HG02970 (cell line): ENCODE measurements around the gene RPTOR.

ENCODE experiments used
- ATAC-seq: cut with Tn5 transposase; IDR thresholded peaks from one replicate; pipeline ENCODE4 v1.9.1; 2021; ENCODE audit warnings: mild to moderate bottlenecking, moderate library complexity, moderate number of reproducible peaks; ENCODE audit not compliant: unreplicated experiment, low FRiP score

Gene RPTOR

DNA sequence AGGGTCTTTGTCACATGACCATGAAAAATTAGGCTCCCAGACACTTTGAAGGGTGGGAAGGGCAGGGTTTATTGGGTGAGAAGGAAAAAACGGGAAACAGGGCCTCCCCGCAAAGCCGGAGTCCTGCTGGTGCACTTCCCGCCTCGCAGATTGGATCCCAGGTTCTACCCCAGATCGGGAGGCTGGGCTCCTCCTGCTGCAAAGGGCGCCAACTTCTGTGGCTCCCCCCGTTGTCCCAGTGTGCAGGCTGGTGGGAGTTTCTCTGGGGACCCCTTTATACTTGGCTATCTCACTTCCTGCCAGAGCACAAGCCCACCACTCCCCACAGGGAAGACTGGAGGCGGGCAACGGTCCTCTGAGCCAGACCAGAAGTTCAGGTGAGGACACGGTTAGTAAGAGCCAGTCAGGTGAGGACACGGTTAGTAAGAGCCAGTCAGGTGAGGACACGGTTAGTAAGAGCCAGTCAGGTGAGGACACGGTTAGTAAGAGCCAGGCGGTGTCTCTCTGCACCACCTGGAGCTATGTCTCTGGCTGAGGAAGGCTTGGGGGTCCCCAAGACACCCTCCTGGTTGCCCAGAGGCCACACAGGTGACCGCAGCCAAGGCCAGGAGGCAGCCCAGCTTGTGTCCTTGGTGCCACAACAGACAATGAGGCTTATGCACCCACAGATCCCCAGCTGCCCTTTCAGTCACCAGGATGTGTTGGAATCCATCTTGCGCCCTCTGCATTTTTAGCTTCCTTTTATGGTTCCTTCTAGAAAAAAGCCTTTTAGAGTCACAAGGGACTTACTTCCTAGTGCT, 398.9 kb downstream of the RPTOR start:
- no peak for ATAC-seq

DNA sequence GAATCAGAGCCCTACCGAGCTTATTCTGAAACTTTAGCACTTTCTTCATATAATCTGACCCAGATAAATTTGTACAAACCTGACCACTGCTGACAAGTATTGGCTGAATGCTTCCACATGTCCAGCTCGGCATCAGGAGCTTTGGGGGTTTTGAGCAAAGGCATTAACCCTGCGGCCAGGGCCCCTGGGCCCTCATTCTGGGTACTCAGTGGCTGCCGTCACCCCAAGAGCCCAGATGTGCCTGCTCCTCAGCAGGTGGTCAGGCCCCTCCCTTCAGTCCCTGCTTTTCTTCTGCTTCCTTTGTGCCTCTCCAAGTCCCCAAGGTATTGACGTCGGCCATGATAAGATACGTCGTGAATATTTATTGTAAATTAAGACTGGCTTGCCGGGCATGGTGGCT, 399.7 kb downstream of the RPTOR start:
- ATAC-seq: no peak

DNA sequence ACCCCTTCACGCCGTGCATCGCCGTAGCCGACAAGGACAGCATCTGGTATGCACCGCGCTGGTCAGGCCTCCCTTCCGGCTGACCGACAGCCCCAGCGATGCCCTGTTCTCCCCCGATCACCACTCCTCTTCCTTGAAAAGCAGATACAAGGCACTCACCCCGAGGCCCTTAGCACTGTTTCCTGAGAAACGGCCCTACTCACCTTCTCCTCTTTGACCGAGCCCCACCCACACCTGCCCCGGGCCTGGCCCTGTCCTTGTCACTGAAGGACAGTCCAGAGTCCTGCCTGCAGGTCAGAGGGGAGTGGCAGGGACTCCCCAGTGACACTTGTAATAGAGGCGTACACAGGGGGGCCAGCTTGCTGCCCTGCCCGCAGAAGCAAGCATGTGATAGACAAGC, 401.1 kb downstream of the RPTOR start:
- ATAC-seq: no peak

DNA sequence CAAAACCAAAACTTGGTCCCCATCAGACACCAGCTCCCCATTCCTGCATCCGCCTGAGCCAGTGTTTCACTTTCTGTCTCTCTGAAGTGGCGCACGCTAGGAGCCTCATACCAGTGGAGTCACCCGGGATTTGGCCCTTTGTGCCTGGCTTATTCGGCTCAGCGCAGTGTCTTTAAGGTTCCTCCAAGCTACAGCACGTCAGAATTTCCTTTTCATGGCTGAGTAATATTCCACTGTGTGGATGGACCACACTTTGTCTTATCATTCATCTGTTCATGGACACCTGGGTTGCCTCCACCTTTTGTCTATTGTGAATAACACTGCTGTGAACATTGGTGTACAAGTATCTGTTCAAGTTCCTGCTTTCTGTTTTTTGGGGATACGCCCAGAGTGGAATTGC, 401.8 kb downstream of the RPTOR start:
- ATAC-seq: no peak

DNA sequence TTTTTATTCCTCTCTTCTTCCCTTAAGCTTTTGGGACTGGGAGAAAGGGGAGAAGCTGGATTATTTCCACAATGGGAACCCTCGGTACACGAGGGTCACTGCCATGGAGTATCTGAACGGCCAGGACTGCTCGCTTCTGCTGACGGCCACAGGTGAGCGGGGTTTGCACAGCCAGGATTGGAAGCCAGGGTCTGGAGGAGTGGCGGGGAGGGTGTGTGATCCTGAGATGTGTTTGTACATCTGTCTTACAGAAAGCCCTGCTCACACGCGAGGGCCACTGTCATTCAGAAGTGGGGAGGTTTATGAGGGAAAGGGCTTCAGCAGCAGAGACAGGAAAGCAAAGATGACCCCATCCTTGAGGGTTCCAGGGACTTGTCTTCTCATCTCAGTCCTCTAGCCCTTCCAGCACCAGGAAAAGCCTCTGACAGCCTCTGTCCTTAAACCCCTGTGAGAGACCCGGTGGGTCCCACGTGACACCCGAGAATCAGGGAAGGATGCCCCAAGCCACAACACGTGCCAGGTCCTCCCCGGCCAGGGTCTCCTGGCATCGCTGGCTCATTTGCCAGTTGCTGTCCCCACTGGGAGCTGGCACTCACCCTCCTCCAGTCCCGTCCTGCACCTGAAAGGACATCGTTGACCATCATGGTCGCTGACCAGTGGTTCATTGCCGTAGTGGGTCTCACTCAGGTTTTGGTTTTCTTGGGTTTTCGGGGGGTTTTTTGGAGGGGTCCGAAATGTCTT, 402.7 kb downstream of the RPTOR start:
- no peak for ATAC-seq

DNA sequence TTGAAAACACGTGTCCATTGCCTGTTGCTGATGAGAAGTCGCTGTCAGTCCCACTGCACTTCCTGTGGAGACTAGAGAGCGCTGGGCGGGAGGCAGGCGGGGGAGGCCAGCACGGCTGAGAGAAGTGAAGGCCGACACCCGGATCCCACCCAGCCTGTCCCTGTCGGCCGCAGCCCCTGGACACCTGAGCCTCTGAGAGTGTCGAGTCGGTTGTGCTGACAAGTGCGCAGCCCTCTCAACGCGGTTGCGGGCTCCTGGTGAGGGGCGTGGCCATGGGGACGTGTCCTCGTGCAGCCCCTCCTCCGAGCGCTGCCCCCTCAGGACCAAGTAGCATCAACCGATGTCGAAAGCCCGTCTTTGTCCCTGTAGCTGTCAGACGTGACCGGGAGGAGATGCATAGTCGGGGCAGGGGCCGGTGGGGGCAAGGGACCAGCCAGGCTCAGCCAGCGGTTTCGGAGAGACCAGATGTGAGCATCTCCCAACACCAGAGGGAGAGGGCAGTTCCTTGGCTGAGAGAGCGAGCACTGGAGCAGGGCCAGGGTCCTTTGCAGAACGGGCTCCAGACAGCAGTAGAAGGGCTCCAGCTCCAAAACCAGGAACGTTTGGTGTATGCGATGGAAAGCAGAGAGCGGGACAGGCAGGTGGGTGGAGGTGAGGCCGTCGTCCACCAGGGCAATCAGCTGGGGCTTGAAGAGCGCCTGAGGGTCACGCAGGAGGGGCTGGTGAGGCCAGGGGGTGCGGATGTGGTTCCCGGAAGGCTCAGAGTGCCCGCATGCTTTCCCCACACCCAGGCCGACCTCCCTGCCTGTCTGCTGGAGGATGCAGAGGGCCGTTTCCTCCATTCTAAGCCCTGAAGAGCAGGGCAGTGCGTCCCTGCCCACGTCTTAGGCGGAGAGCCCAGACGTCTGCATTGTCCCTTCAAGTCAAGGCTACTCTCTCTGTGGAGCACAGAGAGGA, 403.7 kb downstream of the RPTOR start:
- ATAC-seq: no peak

DNA sequence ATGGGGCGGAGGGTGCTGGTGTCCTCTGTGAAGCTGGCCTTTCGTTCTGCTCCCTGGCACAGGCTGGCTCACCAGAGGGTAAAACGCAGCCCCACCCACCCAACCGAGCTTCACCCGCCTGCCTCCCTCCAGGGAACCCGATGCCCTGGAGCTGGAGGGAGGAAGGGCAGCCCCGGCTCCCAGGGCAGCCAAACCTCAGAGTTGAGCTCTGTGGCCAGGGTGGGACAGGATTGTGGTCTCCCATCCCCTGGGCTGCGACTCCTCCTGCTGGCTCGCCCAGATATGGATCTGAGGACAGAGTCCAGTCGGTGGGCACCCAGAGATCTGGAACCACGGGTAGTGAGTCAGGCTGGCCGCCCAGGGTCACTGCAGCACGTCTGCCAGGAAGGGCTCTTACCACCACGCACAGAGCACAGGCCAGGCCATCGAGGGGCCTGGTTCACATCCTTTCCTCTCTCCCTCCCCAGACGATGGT, 404.4 kb downstream of the RPTOR start:
- ATAC-seq: no peak

DNA sequence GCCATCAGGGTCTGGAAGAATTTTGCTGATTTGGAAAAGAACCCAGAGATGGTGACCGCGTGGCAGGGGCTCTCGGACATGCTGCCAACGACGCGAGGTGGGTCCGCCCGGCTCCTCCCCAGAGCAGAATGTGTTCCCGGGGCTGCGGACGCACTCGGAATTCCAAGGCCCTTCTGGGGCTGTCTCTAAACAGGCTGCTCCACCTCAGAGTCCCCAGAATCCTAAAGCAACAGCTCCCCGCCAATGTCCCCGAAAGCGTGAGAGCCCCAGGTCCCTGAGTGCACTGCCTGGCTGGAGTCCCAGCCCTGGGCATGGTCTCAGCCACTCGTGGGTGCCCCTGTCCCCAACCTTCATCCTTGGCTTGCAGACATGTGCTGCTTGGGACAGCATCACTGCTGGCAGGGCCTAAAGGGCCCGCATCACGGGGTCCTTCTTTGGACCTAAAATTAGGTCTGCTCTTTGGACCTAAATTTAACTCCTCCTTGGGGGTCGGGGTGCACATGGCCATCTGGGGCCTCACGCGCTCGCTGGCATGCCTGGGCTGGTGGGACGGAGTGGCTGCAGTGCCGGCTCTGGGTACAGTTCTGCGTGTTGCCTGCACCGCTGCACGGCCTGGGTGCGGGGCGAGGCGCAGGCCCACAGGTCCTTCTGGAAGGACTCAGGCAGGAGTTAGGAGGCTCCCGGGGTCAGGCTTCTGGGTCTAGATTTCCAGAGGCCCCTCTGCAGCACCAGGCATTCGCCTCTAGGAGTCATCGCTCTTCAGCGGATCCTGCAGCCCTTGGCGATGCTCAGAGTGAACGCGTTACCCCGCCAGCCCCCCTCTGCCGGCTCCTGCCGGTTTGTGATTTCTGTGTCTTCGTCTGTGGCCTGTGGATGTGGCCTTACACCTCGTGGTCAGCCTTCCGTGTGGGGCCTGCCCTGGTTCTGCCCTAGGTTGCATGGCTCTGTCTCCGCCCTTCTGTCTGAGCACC, 405.1 kb downstream of the RPTOR start:
- ATAC-seq: no peak

DNA sequence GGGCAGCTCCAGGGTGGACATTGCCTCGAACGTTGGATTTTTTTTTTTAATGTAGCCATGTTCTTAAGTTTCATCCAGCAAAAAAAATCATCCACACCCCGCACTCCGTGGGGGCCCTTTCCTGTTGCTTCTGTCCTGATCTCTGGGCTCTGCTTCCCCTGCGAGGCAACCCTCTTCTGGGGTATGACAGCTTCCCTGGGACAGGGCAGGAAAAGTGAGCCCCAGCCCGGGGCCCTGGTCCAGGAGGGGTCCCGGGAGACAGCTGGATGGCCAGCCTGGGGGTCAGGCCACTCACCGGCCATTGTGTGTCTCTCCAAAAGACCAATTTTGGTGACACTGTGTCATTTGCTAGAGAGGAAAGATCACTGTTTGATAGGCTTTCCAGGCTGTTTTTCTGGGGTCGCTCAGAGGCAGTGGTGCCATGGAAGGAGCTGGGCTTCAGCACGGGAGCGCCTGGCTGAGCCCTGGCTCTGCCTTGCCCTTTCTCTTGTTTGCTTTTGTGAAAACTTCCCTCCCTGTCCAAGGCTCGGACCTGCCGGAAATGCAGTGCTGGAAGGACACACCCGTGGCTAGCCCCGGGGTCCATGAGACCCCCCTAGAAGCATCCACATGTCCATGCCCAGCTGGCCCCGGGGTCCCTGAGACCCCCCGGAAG, 406.0 kb downstream of the RPTOR start:
- no peak for ATAC-seq

DNA sequence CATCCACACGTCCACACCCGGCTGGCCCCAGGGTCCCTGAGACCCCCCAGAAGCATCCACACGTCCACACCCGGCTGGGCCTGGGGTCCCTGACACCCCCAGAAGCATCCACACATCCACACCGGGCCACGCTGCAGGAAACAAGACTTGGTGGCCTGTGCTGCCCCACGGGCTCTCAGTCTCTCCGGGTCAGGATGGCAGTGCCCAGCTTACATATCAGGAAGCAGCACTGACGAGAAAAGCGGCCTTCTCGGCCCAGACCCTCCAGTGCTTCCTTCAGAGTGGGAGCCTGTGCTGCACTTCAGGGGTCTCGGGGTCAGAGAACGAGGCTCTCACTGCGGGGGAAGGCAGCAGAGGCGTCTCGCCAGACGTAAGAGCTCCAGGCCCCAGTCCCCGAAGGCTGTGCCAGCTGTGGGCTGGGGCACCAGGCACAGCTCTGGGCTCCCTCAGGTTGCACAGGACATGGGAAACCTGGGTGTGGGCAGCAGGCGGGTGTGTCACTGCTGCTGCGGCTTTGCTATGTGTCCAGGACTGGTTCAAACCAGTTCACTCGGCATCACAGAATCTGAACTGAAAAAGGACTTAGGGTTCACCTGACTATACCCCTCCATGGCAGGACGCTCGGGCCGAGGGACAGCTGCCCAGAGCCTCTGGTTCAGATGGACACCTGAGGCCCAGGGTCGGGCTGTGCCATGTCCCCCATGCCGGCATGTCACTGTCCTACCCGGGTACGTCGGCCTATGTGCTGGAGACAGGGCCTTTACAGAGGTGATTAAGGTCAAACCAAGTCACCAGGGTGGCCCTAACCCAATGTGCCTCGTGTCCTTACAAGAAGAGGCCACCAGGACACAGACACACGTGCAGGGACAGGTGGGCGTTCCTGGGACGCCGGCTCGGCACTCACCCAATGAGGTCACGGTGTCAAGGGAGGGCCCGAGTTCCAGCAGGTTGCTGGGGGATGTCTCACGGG, 406.8 kb downstream of the RPTOR start:
- no peak for ATAC-seq

DNA sequence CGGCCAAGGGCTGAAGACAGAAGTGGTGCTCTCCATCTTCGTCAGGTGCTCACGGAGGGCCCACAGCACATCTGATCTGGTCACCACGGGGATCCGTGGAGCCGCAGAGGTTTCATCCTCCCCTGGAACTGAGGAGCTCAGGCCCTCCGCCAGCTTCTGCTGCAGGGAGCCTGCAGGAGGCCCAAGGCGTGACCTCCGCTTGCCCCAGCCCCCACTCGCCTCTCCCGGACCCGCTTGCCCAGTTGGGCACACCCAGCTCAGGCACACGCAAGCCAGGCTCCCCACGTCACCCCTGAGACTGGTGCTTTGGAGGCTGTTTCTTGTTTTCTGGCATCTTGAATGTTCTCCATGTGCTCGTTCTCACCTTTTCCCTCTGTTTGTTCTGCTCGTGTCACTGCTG, 407.7 kb downstream of the RPTOR start:
- no peak for ATAC-seq

DNA sequence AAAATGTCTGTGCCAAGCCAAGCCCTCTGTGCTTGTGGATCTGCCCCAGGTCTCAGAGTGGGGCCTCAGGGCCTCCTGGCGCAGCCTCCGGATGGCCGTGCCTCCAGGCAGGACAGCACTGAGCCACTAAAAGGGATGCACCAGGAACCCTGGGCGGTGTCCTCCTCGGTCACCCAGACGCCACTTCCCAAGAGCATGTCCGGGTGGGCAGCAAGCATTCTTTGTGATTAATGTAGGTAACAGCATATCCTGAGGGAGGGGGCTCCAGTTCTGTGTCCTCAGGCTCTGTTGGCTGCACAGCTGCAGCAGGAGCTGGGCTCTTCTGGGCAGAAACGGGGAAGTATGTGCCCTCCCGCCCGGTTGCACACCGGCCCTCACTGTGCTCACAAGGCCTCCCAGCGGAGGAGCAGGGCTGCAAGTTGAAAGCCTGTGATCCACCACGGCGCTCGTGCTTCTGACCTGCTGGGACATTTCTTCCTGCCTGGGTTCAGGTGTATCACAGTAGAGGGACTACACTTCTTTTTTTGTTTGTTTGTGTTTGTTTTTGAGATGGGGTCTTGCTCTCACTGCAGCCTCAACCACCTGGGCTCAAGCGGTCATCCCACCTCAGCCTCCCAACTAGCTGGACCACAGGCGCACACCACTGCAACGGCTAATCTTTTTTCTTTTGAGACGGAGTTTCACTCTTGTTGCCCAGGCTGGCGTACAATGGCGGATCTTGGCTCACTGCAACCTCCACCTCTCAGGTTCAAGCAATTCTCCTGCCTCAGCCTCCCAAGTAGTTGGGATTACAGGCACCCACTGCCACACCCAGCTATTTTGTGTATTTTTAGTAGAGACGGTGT, 409.1 kb downstream of the RPTOR start:
- ATAC-seq: no peak

DNA sequence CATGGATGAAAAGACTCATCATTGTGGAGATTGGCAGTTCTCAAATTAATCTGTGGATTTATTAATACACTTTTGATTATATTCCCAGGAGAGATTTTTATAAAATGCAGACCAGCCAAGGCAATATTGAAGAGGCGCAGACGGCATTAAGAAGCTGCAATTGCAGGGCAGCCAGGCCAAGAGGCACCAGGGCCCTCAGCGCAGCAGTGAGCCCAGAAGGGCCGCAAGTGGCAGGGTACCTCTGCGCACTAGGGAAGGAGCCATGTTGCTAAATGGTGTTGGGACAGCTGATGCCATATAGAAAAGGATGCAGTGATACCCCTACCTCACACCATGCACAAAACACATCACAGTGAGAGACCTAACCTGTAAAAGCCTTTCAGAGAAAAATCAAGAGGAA, 410.4 kb downstream of the RPTOR start:
- ATAC-seq: no peak

DNA sequence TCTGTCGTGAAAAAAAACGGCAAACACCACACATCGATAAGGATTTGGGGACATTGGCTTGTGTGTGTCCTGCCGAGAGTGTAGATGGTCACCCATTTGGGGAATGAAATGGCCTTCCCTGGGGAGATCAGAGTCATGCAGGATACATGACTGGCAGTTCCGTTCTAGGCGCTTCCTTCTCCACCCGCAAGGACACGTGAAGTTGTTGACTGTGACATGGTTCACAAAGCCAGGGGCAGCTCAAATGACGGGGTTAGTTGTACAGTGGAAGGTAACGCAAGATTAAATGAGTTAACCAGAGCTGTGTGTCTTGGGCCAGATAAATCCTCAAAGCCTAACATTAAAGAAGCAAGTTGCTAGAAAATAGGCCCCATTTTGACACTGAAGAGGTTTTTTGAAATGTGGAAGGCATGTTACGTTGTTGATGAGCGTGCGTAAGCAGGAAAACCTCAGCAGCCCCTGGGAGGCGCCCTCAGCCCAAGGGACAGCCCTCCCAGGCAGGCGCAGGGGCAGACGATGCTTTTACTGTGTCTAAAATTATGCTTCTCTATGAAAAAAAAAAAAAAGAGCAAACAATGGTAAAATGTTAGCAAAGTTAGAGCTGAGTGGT, 411.1 kb downstream of the RPTOR start:
- no peak for ATAC-seq

DNA sequence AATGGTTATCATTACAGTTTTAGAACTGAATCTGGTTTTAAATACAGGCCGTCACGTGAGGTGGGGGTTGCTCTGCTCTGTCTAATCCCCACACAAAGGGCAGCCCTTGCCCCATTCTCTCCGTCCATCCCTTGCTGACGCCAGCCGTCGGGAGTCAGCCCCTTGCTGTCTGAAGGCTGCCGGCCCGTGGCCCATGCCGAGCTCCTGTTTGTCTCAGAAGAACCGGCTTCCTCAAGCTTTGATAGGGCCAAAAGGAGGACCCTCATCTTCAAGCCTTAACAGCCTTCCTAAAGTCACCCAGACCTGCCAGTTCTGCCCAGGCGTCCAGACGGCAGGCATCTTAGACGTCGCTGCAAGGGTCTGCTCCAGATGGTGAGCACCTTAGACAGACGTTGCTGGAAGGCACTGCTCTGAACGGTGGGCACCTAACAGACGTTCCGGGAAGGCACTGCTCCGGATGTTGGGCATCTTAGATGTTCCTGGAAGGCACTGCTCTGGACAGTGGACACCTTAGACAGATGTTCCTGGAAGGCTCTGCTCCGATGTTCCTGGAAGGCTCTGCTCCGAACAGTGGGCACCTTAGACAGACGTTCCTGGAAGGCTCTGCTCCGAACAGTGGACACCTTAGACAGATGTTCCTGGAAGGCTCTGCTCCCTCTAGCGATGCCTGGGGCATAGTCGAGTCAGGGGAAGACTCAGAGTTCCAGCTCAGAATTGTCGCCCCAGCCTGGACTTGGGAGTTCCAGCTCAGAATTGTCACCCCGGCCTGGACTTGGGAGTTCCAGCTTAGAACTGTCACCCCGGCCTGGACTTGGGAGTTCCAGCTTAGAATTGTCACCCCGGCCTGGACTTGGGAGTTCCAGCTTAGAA, 411.9 kb downstream of the RPTOR start:
- ATAC-seq: no peak

DNA sequence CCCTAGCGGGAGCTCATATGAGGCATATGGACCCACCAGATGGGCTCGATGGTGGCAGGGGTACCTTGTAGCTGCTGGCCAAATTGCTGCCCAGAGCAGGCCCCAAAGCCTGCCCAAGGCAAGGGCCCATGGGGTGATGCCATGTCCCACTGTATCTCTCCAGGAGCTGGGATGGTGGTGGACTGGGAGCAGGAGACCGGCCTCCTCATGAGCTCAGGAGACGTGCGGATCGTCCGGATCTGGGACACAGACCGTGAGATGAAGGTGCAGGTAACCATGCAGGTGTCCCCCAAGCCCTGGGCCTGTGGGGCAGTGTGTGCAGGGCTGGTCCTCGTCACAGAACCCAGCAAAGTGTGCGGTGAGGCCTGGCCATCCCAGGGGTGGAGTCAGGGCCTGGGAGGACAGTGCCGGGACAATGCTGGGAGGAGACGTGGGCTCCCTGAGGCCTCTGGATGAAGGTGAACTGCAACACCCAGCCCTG, 412.9 kb downstream of the RPTOR start:
- ATAC-seq: no peak
